ENCODE data around the gene WDR54.

GRCh38 chr2:74379851-74380789, 41.4 kb upstream of the WDR54 start, which contains the start of gene DCTN1:
- TF ChIP-seq POLR2A (IDR thresholded peaks at IDR 0.05) (no peak), CTCF (IDR thresholded peaks at IDR 0.05) (no peak)
